GM12874 (cell line): ENCODE measurements around the gene FUT8.

ENCODE experiments used
- CTCF ChIP-seq: IDR thresholded peaks from 2 replicates; pipeline ENCODE4 v1.5.1; 2011; ENCODE audit warnings: low read depth, mild to moderate bottlenecking, control low read depth, low read length, moderate library complexity; ENCODE audit not compliant: insufficient read depth

FUT8 gene

GRCh38 chr14:65419593-65420252 is 7.2 kb downstream of the FUT8 start:
- no peak for TF ChIP-seq CTCF

GRCh38 chr14:65421201-65421981 is 8.9 kb downstream of the FUT8 start:
- no peak for TF ChIP-seq CTCF

- TF ChIP-seq CTCF, result no peak
Observed at GRCh38 chr14:65422088-65422834, 9.7 kb downstream of the FUT8 start.

GRCh38 chr14:65423982-65424381 is 11.5 kb downstream of the FUT8 start:
- no peak for TF ChIP-seq CTCF

GRCh38 chr14:65424531-65424930 is 12.0 kb downstream of the FUT8 start:
- no peak for TF ChIP-seq CTCF

GRCh38 chr14:65425885-65426284 is 13.4 kb downstream of the FUT8 start:
- no peak for TF ChIP-seq CTCF

GRCh38 chr14:65428691-65429090 is 16.2 kb downstream of the FUT8 start:
- TF ChIP-seq CTCF, result no peak
